Esophagus squamous epithelium (tissue), 5 donors: ENCODE results near the gene MCF2. TPM values are rescaled to one million over a fixed set of nuclear protein-coding genes. Genes with fewer than 3 reads are reported as not detected.

Experiments used
- DNase-seq: peaks from one replicate; lab custom pipeline; 2025; lab: John Stamatoyannopoulos, UW
- H3K27ac ChIP-seq, 4 donors: fragments of 200-600 bp; sonication (generic); one replicate each; pipeline ENCODE4 v1.5.1; 2016 to 2019; ENCODE audit warnings: mild to moderate bottlenecking in 1 of 4
- H3K27me3 ChIP-seq, 4 donors: fragments of 200-600 bp; sonication (generic); 1 replicate in 3 of 4; 2 replicates in 1 of 4; pipeline versions ENCODE4 v1.5.1 to v1.6.0; 2017 to 2021; ENCODE audit warnings: antibody characterized with exemption in 1 of 4
- H3K36me3 ChIP-seq, 3 donors: fragments of 200-600 bp; sonication (generic); one replicate each; pipeline ENCODE4 v1.5.1; 2016 to 2019
- H3K4me1 ChIP-seq, 3 donors: fragments of 200-600 bp; sonication (generic); one replicate each; pipeline ENCODE4 v1.5.1; 2017 to 2019
- H3K4me3 ChIP-seq, 4 donors: fragments of 200-600 bp; sonication (generic); 1 replicate in 3 of 4; 2 replicates in 1 of 4; pipeline ENCODE4 v1.5.1; 2016 to 2019; ENCODE audit warnings: mild to moderate bottlenecking in 2 of 4, moderate library complexity in 1 of 4
- H3K9me3 ChIP-seq, 3 donors: fragments of 200-600 bp; sonication (generic); one replicate each; pipeline ENCODE4 v1.5.1; 2016 to 2019
- POLR2A ChIP-seq, 4 donors: fragments of 450-650 bp; IDR thresholded peaks; one replicate each; pipeline ENCODE4 v1.6.1; 2017; ENCODE audit warnings: antibody characterized with exemption in 4 of 4, mild to moderate bottlenecking in 4 of 4, moderate library complexity in 3 of 4
- WGBS, 2 donors: methylation state at CpG; one replicate each; pipeline ENCODE4 v1.1.5; 2018; 5-methylcytosine and 5-hydroxymethylcytosine counted together
- intact Hi-C: fragments of 100-400 bp; cut with DNase I; formaldehyde crosslinking; loops from one replicate; pipeline ENCODE4 v1.15.0; 2022
- total RNA-seq, 4 donors: library from RNA; depleted of rRNA; stranded (reverse); fragments of >200 nt; gene quantifications; one replicate each; pipeline ENCODE4 v1.1.0, GENCODE V29; 2016
- TF ChIP-seq, protein P1 (sequence below), 6 experiments: fragments of 450-650 bp in 4 of 6; fragments of 200-600 bp in 2 of 6; sonication (generic) in 2 of 6; IDR thresholded peaks; one replicate each; pipeline ENCODE4 v1.5.1; 2016 to 2019; ENCODE audit warnings: antibody characterized with exemption in 6 of 6, mild to moderate bottlenecking in 4 of 6, moderate library complexity in 4 of 6
- donor health status: DM: yes; HTN: yes; CAD: no.

Gene MCF2
- total RNA-seq, 4 donors from 2014 or later, result 0.15 TPM; not detected in 3

DNA sequence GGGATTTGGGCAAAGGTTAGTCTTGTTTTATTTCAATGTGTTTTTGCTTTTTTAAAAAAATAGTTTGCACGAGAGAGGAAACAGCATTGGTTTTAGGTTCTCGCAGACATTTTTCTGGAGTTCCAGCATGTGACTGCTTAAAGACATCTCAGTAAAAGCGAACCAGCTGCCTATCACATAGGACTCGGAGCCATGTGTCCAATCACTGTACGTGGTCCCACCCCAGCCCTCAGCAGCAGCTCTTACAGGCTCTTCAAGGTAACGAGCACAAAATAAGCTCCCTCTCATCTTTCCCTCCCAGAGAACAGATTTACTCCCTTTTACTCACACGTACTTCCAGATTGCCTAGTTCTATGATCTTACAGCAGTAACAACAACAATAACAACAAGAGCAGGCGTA lies 68.7 kb downstream of the MCF2 start:
- Histone ChIP-seq H3K9me3 (no peaks in the 10 kb centered on the region), H3K27me3 (no peaks in the 10 kb centered on the region), H3K27ac (no peak overlapping the region), H3K4me1 (no peaks in the 10 kb centered on the region), H3K4me3 (no peak overlapping the region), H3K36me3 (no peaks in the 10 kb centered on the region)
- intact Hi-C loops, result no loop called here
- 74% methylated on average over 7 to 8 of the region's 8 CpGs for WGBS, 2 donors
- no peak for DNase-seq
- no peak for TF ChIP-seq POLR2A (IDR thresholded peaks at IDR 0.05)
- TF ChIP-seq, protein P1, sequence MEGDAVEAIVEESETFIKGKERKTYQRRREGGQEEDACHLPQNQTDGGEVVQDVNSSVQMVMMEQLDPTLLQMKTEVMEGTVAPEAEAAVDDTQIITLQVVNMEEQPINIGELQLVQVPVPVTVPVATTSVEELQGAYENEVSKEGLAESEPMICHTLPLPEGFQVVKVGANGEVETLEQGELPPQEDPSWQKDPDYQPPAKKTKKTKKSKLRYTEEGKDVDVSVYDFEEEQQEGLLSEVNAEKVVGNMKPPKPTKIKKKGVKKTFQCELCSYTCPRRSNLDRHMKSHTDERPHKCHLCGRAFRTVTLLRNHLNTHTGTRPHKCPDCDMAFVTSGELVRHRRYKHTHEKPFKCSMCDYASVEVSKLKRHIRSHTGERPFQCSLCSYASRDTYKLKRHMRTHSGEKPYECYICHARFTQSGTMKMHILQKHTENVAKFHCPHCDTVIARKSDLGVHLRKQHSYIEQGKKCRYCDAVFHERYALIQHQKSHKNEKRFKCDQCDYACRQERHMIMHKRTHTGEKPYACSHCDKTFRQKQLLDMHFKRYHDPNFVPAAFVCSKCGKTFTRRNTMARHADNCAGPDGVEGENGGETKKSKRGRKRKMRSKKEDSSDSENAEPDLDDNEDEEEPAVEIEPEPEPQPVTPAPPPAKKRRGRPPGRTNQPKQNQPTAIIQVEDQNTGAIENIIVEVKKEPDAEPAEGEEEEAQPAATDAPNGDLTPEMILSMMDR (IDR thresholded peaks at IDR 0.05), result no peak

DNA sequence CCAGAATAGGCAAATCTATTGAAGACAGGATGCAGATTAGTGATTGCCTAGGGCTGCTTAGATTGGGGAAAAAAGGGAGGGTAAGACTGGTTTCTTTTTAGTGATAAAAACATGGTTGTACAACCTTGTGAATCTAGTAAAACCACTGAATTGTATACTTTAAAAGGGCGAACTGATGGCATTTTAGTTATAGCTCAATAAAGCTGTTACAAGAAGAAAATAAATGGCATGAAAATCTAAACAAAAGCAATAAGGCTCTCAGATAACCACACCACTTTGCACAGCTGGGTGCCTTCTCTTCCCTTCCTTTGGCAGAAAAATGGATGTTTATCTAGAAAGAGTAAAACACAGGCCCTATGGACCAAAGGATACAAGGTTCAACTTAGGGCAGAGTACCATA lies 107.9 kb downstream of the MCF2 start:
- Histone ChIP-seq H3K27ac (no peak overlapping the region), H3K27me3 (no peaks in the 10 kb centered on the region), H3K4me3 (no peak overlapping the region), H3K36me3 (no peaks in the 10 kb centered on the region), H3K4me1 (no peaks in the 10 kb centered on the region), H3K9me3 (no peaks in the 10 kb centered on the region)
- intact Hi-C loops, result no loop called here
- 40 to 83% methylated on average over 1 of the region's 1 CpG for WGBS, 2 donors
- DNase-seq, result no peak
- TF ChIP-seq POLR2A (IDR thresholded peaks at IDR 0.05), result no peak
- TF ChIP-seq, protein P1 (IDR thresholded peaks at IDR 0.05), result no peak

- 33 to 68% methylated on average over 2 to 4 of the region's 4 CpGs for WGBS, 2 donors
- intact Hi-C loops, result no loop called here
- no peak overlapping the region for H3K27ac ChIP-seq
- no peak overlapping the region for H3K4me3 ChIP-seq
- no peaks in the 10 kb centered on the region for H3K36me3 ChIP-seq
- H3K27me3 ChIP-seq, result no peaks in the 10 kb centered on the region
- TF ChIP-seq POLR2A (IDR thresholded peaks at IDR 0.05), result no peak
- TF ChIP-seq, protein P1 (IDR thresholded peaks at IDR 0.05), result no peak
- no peaks in the 10 kb centered on the region for H3K4me1 ChIP-seq
- no peak for DNase-seq
- H3K9me3 ChIP-seq, result no peaks in the 10 kb centered on the region
Measured at GRCh38 chrX:139596068-139596467, 111.9 kb downstream of the MCF2 start.

DNA sequence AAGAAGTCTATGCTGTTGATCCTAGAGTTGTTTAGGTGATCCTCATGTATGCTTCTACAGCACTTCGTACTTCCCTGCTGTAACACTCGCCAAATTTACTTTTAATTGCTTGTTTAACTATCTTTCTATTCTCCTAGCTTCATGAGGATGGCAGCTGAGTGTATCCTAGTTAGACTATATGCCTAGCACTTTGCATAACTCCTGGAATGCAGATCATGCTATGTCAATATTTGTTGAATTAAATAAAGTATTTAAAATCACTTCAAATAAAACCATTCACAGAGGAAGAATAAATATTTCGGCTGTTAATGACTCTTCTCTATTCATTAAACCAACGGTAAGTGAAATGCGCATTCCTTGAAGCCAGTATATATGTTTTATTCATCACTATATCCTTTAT lies 122.4 kb downstream of the MCF2 start:
- 53 to 58% methylated on average over 5 of the region's 5 CpGs for WGBS, 2 donors

DNA sequence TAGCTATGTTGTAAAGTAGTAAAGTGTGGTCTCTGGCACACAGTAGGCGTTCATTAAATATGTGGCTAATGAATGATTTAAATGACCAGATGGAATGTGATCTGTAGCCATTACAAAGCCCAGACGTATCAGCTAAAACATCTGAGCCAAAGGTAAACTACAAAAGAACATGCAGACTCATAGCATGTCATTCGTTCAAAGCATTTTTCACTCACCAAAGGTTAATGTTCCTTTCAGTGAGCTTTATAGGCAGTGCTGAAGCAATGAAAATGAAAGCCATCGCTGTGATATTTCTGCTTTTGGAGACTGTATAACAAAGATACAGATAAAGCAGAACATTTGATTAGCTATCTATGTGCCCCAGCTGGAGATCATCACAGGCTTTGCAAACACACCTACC lies 126.9 kb downstream of the MCF2 start:
- TF ChIP-seq, protein P1 (IDR thresholded peaks at IDR 0.05), result no peak
- TF ChIP-seq POLR2A (IDR thresholded peaks at IDR 0.05), result no peak
- H3K36me3 ChIP-seq, result no peaks in the 10 kb centered on the region
- intact Hi-C loops, result no loop called here
- no peaks in the 10 kb centered on the region for H3K27me3 ChIP-seq
- no peak overlapping the region for H3K4me3 ChIP-seq
- 43 to 46% methylated on average over 4 of the region's 4 CpGs for WGBS, 2 donors
- DNase-seq, result no peak
- no peaks in the 10 kb centered on the region for H3K4me1 ChIP-seq
- no peak overlapping the region for H3K27ac ChIP-seq
- no peaks in the 10 kb centered on the region for H3K9me3 ChIP-seq

More for the DNA sequence above, 122.4 kb downstream of the MCF2 start:
- Histone ChIP-seq H3K36me3 (no peaks in the 10 kb centered on the region), H3K4me3 (no peak overlapping the region), H3K27me3 (no peaks in the 10 kb centered on the region), H3K27ac (no peak overlapping the region), H3K9me3 (no peaks in the 10 kb centered on the region), H3K4me1 (no peaks in the 10 kb centered on the region)
- no peak for TF ChIP-seq POLR2A (IDR thresholded peaks at IDR 0.05)
- TF ChIP-seq, protein P1 (IDR thresholded peaks at IDR 0.05), result no peak
- no peak for DNase-seq
- intact Hi-C loops, result no loop called here
